ENCODE data around the gene MT3. TPM values are rescaled to one million over a fixed set of nuclear protein-coding genes. Genes with fewer than 3 reads are reported as not detected.
"Not testable (repeated sequence)": the region's sequence is repeated elsewhere in the genome, so short reads cannot be mapped to it uniquely, and the experiment has no call there.

Gene MT3
- total RNA-seq, 2 donors from 2014 or later: 8.2 to 11.5 TPM

DNA sequence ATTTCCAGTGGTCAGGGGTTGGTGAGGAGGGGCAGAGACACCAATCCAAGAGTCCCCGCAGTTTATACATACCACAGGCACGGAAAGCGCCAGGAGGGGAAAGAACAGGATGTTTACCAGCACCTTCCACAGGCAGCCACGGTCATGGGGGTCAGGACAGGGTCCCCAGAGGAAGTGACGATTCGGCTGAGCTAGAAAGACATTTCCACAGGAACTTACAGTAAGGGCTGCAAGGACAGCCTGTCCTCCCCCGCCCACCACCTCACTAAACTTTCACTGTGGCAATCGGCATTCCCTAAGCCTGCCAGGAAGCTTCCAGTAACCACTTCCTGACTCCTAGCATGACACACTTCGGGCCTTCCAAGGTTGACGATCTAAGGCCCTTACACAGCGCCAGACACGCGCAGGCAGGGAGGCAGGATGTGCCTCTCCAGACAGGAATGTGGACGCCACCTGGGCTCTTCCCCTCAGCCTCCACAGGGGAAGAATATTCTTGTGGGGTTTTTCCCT, 17.8 kb downstream of the MT3 start:
- DNase-seq: peak; percentile 90
- intact Hi-C loops (cut with DNase I): no loop called here
- peak; percentile 17 to 27 for ATAC-seq

DNA sequence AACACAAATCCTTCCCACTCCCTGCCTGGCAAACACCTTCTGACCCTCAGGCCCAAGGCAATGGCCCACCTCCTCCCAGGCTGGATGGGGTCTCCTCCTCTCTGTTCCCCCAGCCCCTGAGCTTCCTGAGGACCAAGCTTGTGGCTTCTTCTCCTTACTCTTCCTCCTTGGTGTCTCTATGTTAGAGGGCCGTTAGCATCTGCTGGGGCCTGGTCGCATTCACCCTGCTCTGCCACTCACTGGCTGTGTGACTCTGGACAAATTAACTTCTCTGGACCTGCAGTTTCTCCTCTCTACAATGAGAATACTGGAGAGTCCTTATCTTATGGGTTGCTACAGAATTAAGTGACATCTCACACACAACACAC, 18.3 kb downstream of the MT3 start:
- intact Hi-C loops (cut with DNase I): no loop called here
- DNase-seq (no peak), ATAC-seq (no peak)

DNA sequence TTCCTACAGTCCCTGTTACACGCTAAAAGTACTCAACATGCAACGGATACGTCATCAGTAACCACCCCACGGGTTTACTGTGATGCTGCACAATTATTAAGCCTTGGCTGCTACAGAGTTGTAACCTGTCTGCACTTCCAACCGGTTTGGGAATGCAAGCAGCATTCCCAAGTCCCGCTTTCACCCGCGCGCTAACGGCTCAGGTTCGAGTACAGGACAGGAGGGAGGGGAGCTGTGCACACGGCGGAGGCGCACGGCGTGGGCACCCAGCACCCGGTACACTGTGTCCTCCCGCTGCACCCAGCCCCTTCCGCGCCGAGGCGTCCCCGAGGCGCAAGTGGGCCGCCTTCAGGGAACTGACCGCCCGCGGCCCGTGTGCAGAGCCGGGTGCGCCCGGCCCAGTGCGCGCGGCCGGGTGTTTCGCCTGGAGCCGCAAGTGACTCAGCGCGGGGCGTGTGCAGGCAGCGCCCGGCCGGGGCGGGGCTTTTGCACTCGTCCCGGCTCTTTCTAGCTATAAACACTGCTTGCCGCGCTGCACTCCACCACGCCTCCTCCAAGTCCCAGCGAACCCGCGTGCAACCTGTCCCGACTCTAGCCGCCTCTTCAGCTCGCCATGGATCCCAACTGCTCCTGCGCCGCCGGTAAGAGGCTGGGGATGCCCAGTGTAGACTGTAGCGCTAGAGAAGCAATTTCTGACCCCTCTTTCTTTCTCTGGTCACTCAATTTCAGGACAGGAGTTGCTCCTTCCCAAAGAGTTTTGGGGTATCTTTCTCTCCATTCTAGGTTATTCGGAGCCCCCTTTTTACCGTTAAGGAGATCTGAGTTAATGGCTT, 18.9 kb downstream of the MT3 start, which contains the start of gene MT2A:
MT2A (plus strand) TSS at position 542 of the 833 bp plus-strand sequence; CDS start at position 614, 72 bp downstream.
- peak; percentile 97 for DNase-seq
- intact Hi-C loops (cut with DNase I): no loop called here
- ATAC-seq: peak; percentile 83 to 85

DNA sequence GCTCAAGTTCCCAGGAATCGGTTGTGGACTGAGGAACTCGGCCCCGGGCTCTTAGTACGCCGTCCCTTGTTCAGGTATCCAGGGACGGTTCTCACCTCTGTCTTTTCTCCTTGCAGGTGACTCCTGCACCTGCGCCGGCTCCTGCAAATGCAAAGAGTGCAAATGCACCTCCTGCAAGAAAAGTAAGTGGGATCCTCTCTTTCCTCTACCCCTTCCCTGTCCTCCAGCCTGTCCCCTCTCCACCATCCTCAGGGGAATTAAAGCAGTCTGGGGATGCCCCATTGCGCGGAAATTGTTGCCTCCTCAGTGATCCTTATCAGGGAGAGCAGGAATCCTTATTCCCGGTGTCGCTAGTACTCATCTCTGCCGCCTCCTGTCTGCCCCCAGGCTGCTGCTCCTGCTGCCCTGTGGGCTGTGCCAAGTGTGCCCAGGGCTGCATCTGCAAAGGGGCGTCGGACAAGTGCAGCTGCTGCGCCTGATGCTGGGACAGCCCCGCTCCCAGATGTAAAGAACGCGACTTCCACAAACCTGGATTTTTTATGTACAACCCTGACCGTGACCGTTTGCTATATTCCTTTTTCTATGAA, 19.6 kb downstream of the MT3 start:
- intact Hi-C loops (cut with DNase I): no loop called here
- DNase-seq: no peak
- ATAC-seq: no peak

DNA sequence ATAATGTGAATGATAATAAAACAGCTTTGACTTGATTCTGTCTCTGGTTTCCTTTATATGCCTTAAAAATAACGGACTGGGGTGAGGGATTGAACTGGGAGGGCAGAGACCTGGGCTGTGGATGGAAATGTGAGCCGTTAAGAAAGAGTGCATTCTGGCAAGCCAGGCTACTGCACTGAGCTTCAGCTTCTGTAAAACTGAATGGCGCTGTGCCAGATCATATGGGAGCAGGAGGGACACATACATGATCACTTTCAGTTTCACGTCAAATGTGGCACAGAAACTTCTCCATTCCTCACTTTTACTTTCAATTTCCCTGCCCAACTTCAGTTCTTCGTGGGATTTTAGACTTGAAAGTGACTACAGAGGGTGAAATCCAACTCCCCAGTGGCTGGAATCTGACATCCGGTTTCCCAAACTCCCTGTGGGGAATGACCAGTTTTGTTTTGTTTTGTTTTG, 20.2 kb downstream of the MT3 start:
- intact Hi-C loops (cut with DNase I): no loop called here
- DNase-seq: peak; percentile 77
- peak; percentile 5 to 9 for ATAC-seq

DNA sequence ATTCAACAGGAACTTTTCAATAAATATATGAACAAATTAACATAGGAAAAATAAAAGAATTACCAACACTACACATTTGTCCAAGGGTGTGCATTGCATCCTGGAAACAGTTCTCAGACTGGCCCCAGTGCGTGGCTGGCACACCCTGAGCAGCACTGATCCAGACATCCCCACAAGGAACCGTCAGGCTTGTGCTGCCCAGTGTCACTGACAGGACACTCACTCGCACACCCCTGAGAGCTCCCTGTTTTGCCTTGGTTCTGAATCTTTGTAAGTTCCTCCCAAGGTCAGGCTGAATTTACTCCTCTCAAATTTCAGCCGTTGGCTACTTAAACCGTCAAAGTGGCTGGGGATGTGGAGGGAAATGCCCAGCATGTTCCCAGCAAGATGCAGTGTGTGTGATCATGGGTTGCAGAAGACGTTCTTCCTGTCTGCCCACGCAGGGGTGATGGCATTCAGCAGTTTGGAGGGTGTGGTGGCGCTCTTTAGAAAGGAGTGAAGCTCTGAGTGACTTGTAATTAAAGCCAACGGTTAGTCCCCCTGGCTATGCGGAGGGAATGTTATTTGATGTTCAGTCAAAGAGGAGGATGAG, 20.8 kb downstream of the MT3 start:
- intact Hi-C loops (cut with DNase I): loop anchor here in 1 of 2 donors (2.0 kb wide), 1 partner anchor 73 kb away; the partner anchor contains the start of gene MT1X
- DNase-seq: peak; percentile 72
- ATAC-seq: peak; percentile 3 to 9

DNA sequence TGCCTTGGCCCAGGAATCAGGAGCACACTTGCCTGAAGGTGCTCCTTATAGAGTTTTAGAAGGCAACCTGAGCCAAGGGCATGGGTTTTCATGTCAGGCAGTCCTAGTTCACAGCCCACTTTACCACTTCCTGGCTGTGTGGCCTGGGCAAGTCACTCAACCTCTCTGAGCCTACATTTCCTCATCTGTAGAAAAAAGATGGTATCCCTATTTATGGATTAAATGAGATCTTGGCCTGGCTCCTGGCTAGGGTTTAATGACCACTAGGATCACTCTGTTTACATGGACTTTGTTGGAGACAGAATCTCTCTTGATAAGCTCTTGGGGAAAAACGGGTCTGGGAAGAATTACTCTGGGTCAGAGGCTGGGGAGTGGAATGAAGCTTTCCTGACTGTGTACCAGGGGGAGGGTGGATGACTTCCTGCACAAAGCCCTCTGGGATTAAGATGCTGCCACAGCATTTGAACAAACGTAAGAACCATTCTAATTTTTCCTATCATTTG, 21.3 kb downstream of the MT3 start:
- no peak for DNase-seq
- intact Hi-C loops (cut with DNase I): loop anchor here in 1 of 2 donors (2.0 kb wide), 1 partner anchor 72 kb away; the partner anchor contains the start of gene MT1X
- no peak for ATAC-seq

DNA sequence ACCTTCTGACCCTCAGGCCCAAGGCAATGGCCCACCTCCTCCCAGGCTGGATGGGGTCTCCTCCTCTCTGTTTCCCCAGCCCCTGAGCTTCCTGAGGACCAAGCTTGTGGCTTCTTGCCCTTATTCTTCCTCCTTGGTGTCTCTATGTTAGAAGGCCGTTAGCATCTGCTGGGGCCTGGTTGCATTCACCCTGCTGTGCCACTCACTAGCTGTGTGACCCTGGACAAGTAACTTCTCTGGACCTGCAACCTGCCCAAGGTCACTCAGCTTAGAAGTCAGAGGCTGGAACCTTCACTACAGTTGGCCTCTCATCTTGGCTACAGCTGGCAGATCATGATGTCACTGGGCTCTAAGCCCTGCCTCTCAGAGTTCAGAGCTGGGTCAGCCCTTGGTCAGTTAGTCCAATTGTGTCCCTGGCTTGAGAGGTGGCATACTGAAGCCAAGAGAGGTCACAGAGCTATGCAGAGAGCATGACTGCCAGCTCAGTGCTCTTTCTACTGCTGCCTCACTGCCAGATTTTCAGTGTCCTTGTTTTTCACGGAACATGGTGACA, 22.0 kb downstream of the MT3 start:
- intact Hi-C loops (cut with DNase I): loop anchor here in 1 of 2 donors (2.0 kb wide), 1 partner anchor 71 kb away; the partner anchor contains the start of gene MT1X
- ATAC-seq: peak; percentile 27 to 56
- DNase-seq: peak; percentile 80

DNA sequence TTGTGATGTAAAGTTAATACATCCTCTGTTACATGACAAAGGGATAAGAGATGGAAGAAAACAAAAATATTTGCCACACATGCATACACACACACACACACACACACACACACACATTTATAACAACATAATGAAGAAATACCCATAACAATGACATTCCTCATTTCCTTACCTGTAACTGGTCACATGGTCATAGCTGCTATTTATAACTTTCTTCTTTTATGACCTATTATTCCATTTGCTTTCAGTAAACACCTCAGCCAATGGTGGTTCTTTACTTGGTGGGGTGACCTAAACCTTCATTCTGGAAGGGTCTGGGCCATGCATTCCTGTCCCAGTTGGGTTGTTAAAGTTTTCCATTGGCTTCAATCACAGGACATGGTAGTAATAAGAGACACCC, 24.4 kb downstream of the MT3 start:
- ATAC-seq (no peak), DNase-seq (no peak)
- intact Hi-C loops (cut with DNase I): no loop called here

DNA sequence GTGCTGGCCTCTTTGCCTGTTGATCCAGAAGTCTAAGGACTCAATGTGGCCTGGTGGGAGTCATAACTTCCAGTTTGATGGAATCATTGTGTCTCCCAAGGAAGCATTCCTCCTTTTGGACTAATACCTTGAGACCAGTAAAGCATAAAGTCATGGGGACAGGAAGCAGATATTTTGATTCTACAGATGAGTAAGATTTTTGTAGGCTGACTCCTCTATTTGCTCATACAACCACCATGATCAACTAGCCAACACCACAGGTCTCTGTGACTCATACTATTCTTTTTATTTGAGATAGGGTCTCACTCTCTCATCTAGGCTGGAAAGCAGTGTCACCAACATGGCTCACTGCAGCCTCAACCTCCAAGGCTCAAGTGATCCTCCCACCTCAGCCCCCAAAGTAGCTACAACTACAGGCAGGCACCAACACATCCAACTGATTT, 25.2 kb downstream of the MT3 start:
- DNase-seq: no peak
- no peak for ATAC-seq
- intact Hi-C loops (cut with DNase I): no loop called here

DNA sequence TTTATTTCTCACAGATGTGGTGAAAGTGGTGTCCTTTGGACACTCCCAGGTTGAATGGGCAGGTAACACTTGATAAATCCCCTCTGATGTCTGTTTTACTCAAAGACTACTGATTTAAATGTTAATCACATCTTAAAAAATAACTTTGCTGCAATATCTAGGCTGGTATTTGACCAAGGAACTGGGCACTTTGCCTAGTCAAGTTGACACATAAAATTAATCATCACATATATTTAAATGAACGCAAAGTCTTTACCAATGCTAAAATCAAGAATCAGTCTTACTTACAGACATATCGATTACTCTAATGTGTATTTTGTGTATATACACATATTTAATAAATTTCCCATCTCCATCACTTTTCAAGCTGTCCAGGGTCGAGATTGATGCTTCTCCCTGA, 26.0 kb downstream of the MT3 start:
- DNase-seq (no peak), ATAC-seq (no peak)
- intact Hi-C loops (cut with DNase I): no loop called here

DNA sequence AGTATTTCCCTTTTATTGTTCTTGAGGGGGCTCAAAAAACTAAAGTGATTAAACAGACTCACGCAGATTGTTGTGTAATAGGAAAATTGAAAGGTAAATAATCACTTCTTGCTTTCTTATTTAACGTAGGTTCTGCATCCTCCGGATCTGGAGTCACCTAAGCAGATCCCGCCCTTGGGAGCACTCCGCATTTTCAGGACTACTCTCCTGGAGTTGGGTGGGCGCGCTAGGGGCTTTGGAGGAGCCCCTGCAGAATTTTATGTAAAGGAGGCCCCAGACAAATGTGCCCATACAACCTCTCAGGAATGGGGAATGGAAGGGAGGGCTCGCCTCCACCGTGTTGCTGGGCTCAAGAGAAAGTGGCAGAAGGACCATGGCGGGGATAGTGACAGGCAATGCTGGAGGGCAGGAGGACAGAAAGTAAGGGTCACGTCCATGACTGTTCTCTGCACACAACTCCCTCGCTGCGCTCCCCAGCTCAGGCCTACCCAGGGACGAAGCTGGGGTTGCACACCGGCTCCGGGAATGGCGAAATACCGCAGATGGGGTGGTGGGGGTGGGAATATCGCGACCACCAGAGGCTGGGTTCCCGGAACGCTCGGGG, 27.4 kb downstream of the MT3 start:
- intact Hi-C loops (cut with DNase I): no loop called here
- peak; percentile 11 to 16 for ATAC-seq
- DNase-seq: no peak

DNA sequence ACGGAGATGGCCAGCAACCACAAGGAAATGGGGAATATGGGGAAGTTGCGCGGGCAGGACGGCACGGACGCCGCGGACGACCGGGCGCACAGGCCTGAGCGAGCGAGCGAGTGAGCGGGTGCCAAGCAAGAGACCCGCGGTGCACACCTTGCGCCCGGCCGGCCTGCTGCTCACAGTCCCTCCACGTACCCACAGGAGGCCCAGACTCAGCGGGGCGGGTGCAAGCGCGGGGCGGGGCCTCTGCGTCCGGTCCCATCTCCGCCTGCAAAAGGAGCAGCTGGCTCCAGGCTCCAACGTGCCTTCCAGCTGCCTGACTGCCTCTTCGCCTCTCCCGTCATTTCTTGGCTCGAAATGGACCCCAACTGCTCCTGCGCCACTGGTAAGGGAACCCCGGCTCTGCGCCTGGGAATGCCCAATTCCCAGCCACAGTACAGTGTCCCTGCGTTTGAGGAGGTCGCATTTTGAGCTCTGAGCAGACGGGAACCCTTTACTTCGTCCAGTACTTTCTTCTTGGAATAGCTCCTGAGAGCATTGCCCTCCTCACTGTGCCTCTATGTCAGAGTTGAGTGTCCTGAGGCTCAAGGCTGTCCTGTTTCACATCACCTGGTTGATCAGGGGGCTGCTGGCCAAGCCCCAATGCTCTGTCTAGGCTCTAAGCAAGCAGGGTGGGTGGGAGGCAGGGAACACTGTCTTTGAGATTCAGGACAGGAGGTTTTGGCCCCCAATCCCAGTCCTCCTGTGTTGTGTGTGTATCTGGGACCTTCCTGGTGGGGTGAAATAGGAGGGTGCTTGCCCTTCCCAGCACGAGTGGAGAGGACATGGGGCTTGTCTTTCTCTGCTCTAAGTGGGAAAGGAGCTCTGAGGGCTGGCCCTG, 28.1 kb downstream of the MT3 start:
- ATAC-seq (peak; percentile 96 to 98), DNase-seq (peak; percentile 88)
- intact Hi-C loops (cut with DNase I): no loop called here

DNA sequence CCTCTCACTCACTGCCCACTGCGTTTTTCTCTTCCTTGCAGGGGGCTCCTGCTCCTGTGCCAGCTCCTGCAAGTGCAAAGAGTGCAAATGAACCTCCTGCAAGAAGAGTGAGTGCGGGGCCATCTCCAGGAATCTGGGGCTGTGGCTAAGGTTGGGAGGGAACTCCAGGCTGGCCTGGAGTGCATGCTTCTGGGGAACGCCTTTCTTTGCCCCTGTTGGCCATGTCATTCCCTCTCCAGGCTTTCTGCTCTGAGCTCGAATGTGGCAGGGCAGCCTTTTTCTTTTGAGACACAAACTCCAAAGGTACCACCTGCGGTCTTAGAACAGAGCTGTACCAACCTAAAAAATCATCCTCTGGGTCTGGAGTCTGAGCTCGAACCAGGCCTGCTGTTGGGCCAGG, 28.8 kb downstream of the MT3 start:
- intact Hi-C loops (cut with DNase I): no loop called here
- DNase-seq (no peak), ATAC-seq (no peak)

DNA sequence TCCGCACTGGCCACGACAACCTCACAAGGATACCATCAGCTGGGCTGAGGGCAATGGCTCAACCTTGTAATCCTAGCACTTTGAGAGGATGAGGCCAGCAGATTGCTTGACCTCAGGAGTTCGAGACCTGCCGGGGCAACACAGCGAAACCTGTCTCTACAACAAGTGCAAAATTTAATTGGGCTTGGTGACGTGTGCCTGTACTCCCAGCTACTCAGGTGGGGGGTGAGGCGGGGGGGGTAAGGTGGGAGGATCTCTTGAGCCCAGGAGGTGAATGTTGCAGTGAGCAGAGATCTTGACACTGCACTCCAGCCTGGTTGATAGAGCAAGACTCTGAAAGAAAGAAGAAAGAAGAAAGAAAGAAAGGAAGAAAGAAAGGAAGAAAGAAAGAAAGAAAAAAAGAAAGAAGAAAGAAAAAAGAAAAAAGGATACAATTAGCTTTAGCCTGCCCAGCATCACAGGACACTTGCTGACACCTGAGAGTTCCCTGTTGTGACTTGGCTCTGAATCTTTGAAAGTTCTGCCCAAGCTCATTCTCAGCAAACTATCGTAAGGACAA, 31.1 kb downstream of the MT3 start:
- ATAC-seq: no peak

DNA sequence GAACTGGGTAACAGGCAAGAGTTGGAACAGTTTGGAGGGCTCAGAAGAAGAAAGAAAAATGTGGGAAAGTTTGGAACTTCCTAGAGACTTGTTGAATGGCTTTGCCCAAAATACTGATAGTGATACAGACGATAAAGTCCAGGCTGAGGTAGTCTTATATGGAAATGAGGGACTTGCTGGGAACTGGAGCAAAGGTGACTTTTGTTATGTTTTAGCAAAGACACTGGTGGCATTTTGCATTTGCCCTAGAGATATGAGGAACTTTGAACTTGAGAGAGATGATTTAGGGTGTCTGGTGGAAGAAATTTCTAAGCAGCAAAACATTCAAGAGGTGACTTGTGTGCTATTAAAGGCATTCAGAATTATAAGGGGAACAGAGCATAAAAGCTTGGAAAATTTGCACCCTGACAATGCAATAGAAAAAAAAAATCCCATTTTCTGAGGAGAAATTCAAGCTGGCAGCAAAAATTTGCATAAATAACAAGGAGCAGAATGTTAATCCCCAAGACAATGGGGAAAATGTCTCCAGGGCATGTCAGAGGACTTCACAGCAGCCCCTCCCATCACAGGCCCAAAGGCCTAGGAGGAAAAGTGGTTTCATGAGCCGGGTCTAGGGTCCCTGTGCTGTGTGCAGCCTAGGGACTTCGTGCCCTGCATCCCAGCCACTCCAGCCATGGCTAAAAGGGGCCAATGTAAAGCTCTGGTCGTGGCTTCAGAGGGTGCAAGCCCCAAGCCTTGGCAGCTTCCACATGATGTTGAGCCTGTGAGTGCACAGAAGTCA, 32.5 kb downstream of the MT3 start:
- intact Hi-C loops (cut with DNase I); ATAC-seq; DNase-seq: not testable (repeated sequence)

More for the DNA sequence above, 31.1 kb downstream of the MT3 start:
- DNase-seq: no peak
- intact Hi-C loops (cut with DNase I): no loop called here

DNA sequence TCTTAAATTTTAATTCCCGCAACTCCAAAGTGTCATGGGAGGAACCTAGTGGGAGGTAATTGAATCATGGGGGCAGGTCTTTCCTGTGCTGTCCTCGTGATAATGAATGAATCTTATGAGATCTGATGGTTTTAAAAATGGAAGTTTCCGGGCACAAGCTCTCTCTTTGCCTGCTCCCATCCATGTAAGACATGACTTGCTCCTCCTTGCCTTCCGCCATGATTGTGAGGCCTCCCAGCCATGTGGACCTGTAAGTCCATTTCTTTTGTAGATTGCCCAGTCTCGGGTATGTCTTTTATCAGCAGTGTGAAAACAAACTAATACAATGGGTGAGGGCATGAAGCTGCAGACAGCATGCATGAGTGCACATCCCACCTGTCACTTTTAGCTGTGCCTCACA, 33.9 kb downstream of the MT3 start:
- ATAC-seq; DNase-seq; intact Hi-C loops (cut with DNase I): not testable (repeated sequence)
